Hepatocyte (in vitro differentiated cells): ENCODE results near the gene JARID2. TPM values are rescaled to one million over a fixed set of nuclear protein-coding genes. Genes with fewer than 3 reads are reported as not detected.
A peak's percentile ranks its signal among the peaks of the same experiment; 100 is the strongest.

Source experiments
- DNase-seq: peaks from one replicate; pipeline ENCODE4 v3.0.0-alpha.2; 2016; ENCODE audit warnings: low spot score
- H2AFZ ChIP-seq: fragments of 200-600 bp; sonication (generic); 2 replicates; pipeline ENCODE4 v1.6.0; 2016; ENCODE audit warnings: antibody characterized with exemption, mild to moderate bottlenecking
- H3K27ac ChIP-seq: fragments of 200-600 bp; sonication (generic); 2 replicates; pipeline ENCODE4 v1.5.1; 2016; ENCODE audit warnings: mild to moderate bottlenecking
- H3K27me3 ChIP-seq: fragments of 200-600 bp; sonication (generic); 2 replicates; pipeline ENCODE4 v1.6.1; 2016
- H3K36me3 ChIP-seq: fragments of 200-600 bp; sonication (generic); replicated peaks from 2 replicates; pipeline ENCODE4 v1.5.1; 2016; ENCODE audit warnings: low read depth; ENCODE audit not compliant: insufficient read depth
- H3K4me1 ChIP-seq: fragments of 200-600 bp; sonication (generic); 2 replicates; pipeline ENCODE4 v1.5.1; 2016; ENCODE audit warnings: mild to moderate bottlenecking, moderate library complexity; ENCODE audit not compliant: insufficient read depth
- H3K4me2 ChIP-seq: fragments of 200-600 bp; sonication (generic); 2 replicates; pipeline ENCODE4 v1.6.0; 2016
- H3K4me3 ChIP-seq: fragments of 200-600 bp; sonication (generic); 2 replicates; pipeline ENCODE4 v1.5.1; 2016; ENCODE audit warnings: mild to moderate bottlenecking
- H3K79me2 ChIP-seq: fragments of 200-600 bp; sonication (generic); 2 replicates; pipeline ENCODE4 v1.6.0; 2017; ENCODE audit warnings: mild to moderate bottlenecking
- H3K9me2 ChIP-seq: fragments of 200-600 bp; sonication (generic); replicated peaks from 2 replicates; pipeline ENCODE4 v1.6.0; 2017; ENCODE audit warnings: mild to moderate bottlenecking; ENCODE audit not compliant: insufficient read depth
- H3K9me3 ChIP-seq: fragments of 200-600 bp; sonication (generic); 2 replicates; pipeline ENCODE4 v1.5.1; 2016; ENCODE audit warnings: low read depth, mild to moderate bottlenecking
- H4K20me1 ChIP-seq: fragments of 200-600 bp; sonication (generic); 2 replicates; pipeline ENCODE4 v1.6.0; 2016; ENCODE audit warnings: mild to moderate bottlenecking; ENCODE audit not compliant: insufficient read depth, poor library complexity, severe bottlenecking
- CTCF ChIP-seq: fragments of 200-600 bp; sonication (generic); IDR thresholded peaks from 2 replicates; pipeline ENCODE4 v1.5.1; 2016; ENCODE audit warnings: antibody characterized with exemption, mild to moderate bottlenecking; ENCODE audit not compliant: poor library complexity
- EZH2 ChIP-seq: fragments of 200-600 bp; sonication (generic); IDR thresholded peaks from 2 replicates; pipeline ENCODE4 v1.6.1; 2016; ENCODE audit warnings: antibody characterized with exemption, mild to moderate bottlenecking, borderline replicate concordance
- EZH2phosphoT487 ChIP-seq: fragments of 200-600 bp; sonication (generic); IDR thresholded peaks from one replicate; pipeline ENCODE4 v1.6.1; 2018; ENCODE audit warnings: antibody characterized with exemption, mild to moderate bottlenecking, low read depth, moderate library complexity; ENCODE audit not compliant: unreplicated experiment, severe bottlenecking
- WGBS: methylation state at CpG from one replicate; pipeline ENCODE4 v1.1.6; 2016; ENCODE audit warnings: low lambda C conversion rate; ENCODE audit errors: missing lambda C conversion rate; 5-methylcytosine and 5-hydroxymethylcytosine counted together
- polyA plus RNA-seq: library from polyadenylated mRNA; unstranded; fragments of >200 nt; fragmentation: Nextera tagmentation; extraction: Ambion mirVana; gene quantifications from 2 replicates; pipeline ENCODE4 v1.2.1, GENCODE V29; 2016
- total RNA-seq: library from RNA; depleted of rRNA; stranded (reverse); fragments of >200 nt; gene quantifications from 2 replicates; pipeline ENCODE4 v1.2.3, GENCODE V29; 2014

The JARID2 gene
- total and polyA plus RNA-seq, 2 experiments from 2014 or later = 4.6 to 11.6 TPM

GRCh38 chr6:15546591-15546990 lies 300.7 kb downstream of the JARID2 start:
- Histone ChIP-seq H3K79me2 (peaks cover 3% of the 10 kb centered on the region), H3K27me3 (no peaks in the 10 kb centered on the region), H3K9me2 (no peaks in the 10 kb centered on the region), H3K4me3 (no peak overlapping the region), H3K27ac (no peak overlapping the region), H4K20me1 (no peaks in the 10 kb centered on the region), H2AFZ (no peak overlapping the region), H3K36me3 (no peaks in the 10 kb centered on the region), H3K4me1 (no peaks in the 10 kb centered on the region), H3K4me2 (no peak overlapping the region), H3K9me3 (no peaks in the 10 kb centered on the region)
- TF ChIP-seq EZH2phosphoT487 = no peak
- TF ChIP-seq CTCF = no peak
- TF ChIP-seq EZH2 = no peak
- 83% methylated on average over 5 of the region's 5 CpGs for WGBS
- no peak for DNase-seq

GRCh38 chr6:15547400-15547799 lies 301.5 kb downstream of the JARID2 start:
- no peak for DNase-seq
- no peak overlapping the region for H3K4me3 ChIP-seq
- WGBS = 49% methylated on average over 5 of the region's 5 CpGs

GRCh38 chr6:15549371-15549770 lies 303.5 kb downstream of the JARID2 start:
- Histone ChIP-seq H4K20me1 (no peaks in the 10 kb centered on the region), H3K36me3 (no peaks in the 10 kb centered on the region), H3K79me2 (peaks cover 3% of the 10 kb centered on the region), H3K9me3 (no peaks in the 10 kb centered on the region), H3K4me3 (no peak overlapping the region), H2AFZ (no peak overlapping the region), H3K4me2 (no peak overlapping the region), H3K9me2 (no peaks in the 10 kb centered on the region), H3K4me1 (peaks cover 4% of the 10 kb centered on the region), H3K27ac (no peak overlapping the region), H3K27me3 (no peaks in the 10 kb centered on the region)
- 92% methylated on average over 14 of the region's 14 CpGs for WGBS
- TF ChIP-seq EZH2phosphoT487 (no peak), EZH2 (no peak), CTCF (no peak)
- DNase-seq = no peak

More at GRCh38 chr6:15547400-15547799, 301.5 kb downstream of the JARID2 start:
- no peak overlapping the region for H2AFZ ChIP-seq
- TF ChIP-seq CTCF (no peak), EZH2 (no peak), EZH2phosphoT487 (no peak)
- no peaks in the 10 kb centered on the region for H3K27me3 ChIP-seq
- H4K20me1 ChIP-seq = no peaks in the 10 kb centered on the region
- H3K4me2 ChIP-seq = peak overlapping the region; percentile 15
- no peaks in the 10 kb centered on the region for H3K36me3 ChIP-seq
- H3K79me2 ChIP-seq = peaks cover 3% of the 10 kb centered on the region
- no peak overlapping the region for H3K27ac ChIP-seq
- no peaks in the 10 kb centered on the region for H3K9me2 ChIP-seq
- H3K9me3 ChIP-seq = no peaks in the 10 kb centered on the region
- H3K4me1 ChIP-seq = peaks cover 4% of the 10 kb centered on the region
